MCF 10A (cell line): ENCODE data around the gene PLSCR3. TPM values are rescaled to one million over a fixed set of nuclear protein-coding genes. Genes with fewer than 3 reads are reported as not detected.
A peak's percentile ranks its signal among the peaks of the same experiment; 100 is the strongest.
"Not testable (repeated sequence)": the region's sequence is repeated elsewhere in the genome, so short reads cannot be mapped to it uniquely, and the experiment has no call there.

ENCODE experiments used
- BruUV-seq: library from RNA; stranded (reverse); fragments of 400-500 nt; replicated peaks from 2 replicates; lab custom pipeline; 2021; lab: Mats Ljungman, UMichigan
- CTCF ChIA-PET: fragments of 300-600 bp; sonication (Branson Sonifier 250); formaldehyde crosslinking; extraction: SDS; loops from one replicate; lab custom pipeline; 2021; ENCODE audit warnings: antibody characterized with exemption, inconsistent platforms; lab: Yijun Ruan, JAX
- POLR2A ChIA-PET: fragments of 300-600, 350-650 bp; sonication (Branson Sonifier 250); formaldehyde crosslinking; extraction: SDS; loops from one replicate; lab custom pipeline; 2020; ENCODE audit warnings: antibody characterized with exemption, inconsistent platforms; lab: Yijun Ruan, JAX
- DNase-seq: peaks from one replicate; pipeline ENCODE4 v3.0.0-alpha.2; 2018; ENCODE audit not compliant: unreplicated experiment
- H3K27ac Mint-ChIP-seq: one replicate; pipeline ENCODE4 v1.8.0; 2022; ENCODE audit warnings: mild to moderate bottlenecking, low read depth, mixed read lengths; ENCODE audit not compliant: unreplicated experiment
- H3K27me3 Mint-ChIP-seq: one replicate; pipeline ENCODE4 v1.8.0; 2022; ENCODE audit warnings: mixed read lengths; ENCODE audit not compliant: insufficient read depth, unreplicated experiment
- H3K36me3 Mint-ChIP-seq: one replicate; pipeline ENCODE4 v1.8.0; 2022; ENCODE audit warnings: mild to moderate bottlenecking, moderate library complexity, mixed read lengths; ENCODE audit not compliant: insufficient read depth, unreplicated experiment
- H3K4me1 Mint-ChIP-seq: one replicate; pipeline ENCODE4 v1.8.0; 2022; ENCODE audit warnings: mixed read lengths; ENCODE audit not compliant: insufficient read depth, unreplicated experiment
- H3K4me3 Mint-ChIP-seq: one replicate; pipeline ENCODE4 v1.8.0; 2022; ENCODE audit warnings: mild to moderate bottlenecking, moderate library complexity, mixed read lengths; ENCODE audit not compliant: unreplicated experiment
- H3K9me3 Mint-ChIP-seq: one replicate; pipeline ENCODE4 v1.8.0; 2022; ENCODE audit warnings: mixed read lengths; ENCODE audit not compliant: unreplicated experiment
- CTCF ChIP-seq: fragments of 200-600 bp; IDR thresholded peaks from one replicate; pipeline ENCODE4 v1.8.0; 2022; ENCODE audit warnings: antibody characterized with exemption, mild to moderate bottlenecking; ENCODE audit not compliant: unreplicated experiment
- intact Hi-C: fragments of 100-400 bp; cut with micrococcal nuclease; formaldehyde crosslinking; loops from 2 replicates; pipeline ENCODE4 v1.14.1; 2022
- total RNA-seq: library from RNA; stranded (reverse); gene quantifications from 2 replicates; pipeline ENCODE4 v1.2.3, GENCODE V29; 2022

Gene PLSCR3
- total RNA-seq, 1 experiment from 2014 or later: 59.0 TPM

DNA sequence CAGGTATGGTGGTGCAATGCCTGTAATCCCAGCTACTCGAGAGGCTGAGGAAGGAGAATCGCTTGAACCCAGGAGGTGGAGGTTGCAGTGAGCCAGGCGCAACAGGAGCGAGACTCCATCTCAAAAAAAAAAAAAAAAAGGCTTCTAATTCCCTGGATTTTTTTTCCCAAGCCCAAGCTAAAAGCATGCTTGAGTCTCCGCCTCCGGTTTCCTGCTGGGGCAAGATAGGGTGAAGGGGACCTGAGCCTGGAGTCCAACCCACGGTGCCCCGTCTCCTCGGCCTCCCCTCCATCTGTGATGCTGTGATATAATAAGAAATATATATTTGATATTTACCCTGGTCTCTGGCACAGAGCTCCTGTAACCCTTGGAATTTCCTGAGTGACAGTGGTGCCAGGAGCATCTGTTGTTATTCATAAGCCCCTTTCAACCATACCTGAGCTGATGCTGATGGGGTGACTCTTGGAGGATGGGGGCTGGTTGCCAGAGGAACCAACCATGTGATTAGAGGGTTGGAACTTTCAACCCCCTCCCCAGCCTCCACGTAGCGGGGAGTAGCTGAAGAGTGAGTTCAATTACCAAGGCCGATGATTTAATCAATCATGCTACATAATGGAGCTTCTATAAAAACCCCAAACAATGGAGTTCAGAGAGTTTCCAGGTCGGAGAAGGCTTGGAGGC lies 26.3 kb downstream of the PLSCR3 start:
- CTCF ChIA-PET: interaction anchor here (2.1 kb wide), 1 partner anchor 12 kb away, joined by 14 read pairs; no protein-coding TSS in a partner anchor
- POLR2A ChIA-PET: interaction anchor here (0.6 to 1.0 kb wide), 2 partner anchors 12 to 1234 kb away, joined by 3 to 4 read pairs; no protein-coding TSS in a partner anchor

DNA sequence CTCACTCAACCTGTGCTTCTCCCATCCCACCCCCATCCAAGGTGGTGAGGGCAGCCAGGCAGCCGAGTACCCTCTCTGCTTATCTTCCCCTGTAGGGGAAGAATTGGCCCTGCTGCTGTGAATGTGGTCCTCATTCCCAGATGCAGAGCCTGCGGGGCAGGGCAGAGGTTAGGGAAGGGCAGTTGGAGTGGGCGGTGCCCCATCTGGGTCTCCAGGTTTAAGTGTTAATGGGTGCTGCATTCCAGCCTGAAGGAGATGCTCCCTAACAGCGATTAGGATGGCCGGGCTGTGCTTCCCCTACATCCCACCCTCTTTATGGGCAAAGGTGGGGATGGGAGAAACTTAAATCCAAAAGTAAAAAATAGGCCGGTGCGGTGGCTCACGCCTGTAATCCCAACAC lies 27.2 kb downstream of the PLSCR3 start:
- Mint-ChIP-seq H3K36me3 (no peaks in the 10 kb centered on the region), H3K4me3 (no peak overlapping the region), H3K27me3 (no peaks in the 10 kb centered on the region), H3K27ac (no peak overlapping the region), H3K4me1 (peaks cover 2% of the 10 kb centered on the region), H3K9me3 (no peaks in the 10 kb centered on the region)
- no peak for DNase-seq
- no peak for TF ChIP-seq CTCF
- POLR2A ChIA-PET: no interaction called here
- BruUV-seq: no TSS peak
- CTCF ChIA-PET: no interaction called here
- intact Hi-C loops: no loop called here

More for the DNA sequence above, 26.3 kb downstream of the PLSCR3 start:
- TF ChIP-seq CTCF: no peak
- H3K27ac Mint-ChIP-seq: no peak overlapping the region
- no peaks in the 10 kb centered on the region for H3K4me1 Mint-ChIP-seq
- H3K4me3 Mint-ChIP-seq: no peak overlapping the region
- no peak for DNase-seq
- H3K9me3 Mint-ChIP-seq: no peaks in the 10 kb centered on the region
- no peaks in the 10 kb centered on the region for H3K27me3 Mint-ChIP-seq
- intact Hi-C loops: no loop called here
- BruUV-seq: no TSS peak
- no peaks in the 10 kb centered on the region for H3K36me3 Mint-ChIP-seq

DNA sequence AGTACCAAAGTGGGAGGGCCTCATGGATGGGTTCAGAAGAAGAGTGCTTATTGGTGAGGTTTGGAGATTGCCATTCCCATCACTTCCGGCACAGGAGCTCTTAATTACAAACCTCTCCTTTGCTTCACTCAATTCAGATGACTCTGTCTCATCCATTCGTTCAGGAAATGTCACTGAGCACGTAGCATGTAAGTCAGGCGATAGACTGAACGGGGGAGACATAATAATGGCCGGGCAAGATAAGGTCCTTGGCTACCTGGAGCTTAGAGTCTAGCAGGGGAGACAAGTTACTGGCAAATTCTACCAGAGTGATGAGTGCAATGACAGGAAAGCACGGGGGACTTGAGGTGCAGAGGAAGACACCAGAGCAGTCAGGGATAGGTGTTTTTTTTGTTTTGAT lies 28.4 kb downstream of the PLSCR3 start:
- H3K27me3 Mint-ChIP-seq, H3K4me3 Mint-ChIP-seq, DNase-seq, H3K9me3 Mint-ChIP-seq, intact Hi-C loops, BruUV-seq, H3K4me1 Mint-ChIP-seq, H3K36me3 Mint-ChIP-seq, H3K27ac Mint-ChIP-seq: not testable (repeated sequence)
- POLR2A ChIA-PET: interaction anchor here (0.9 to 1.4 kb wide), 2 partner anchors 16 to 118 kb away, joined by 3 read pairs; partner anchors contain the start of genes POLR2A and TNK1
- CTCF ChIA-PET: interaction anchor here (1.1 kb wide), 1 partner anchor 9 kb away, joined by 4 read pairs; no protein-coding TSS in a partner anchor

- Mint-ChIP-seq H3K36me3 (no peaks in the 10 kb centered on the region), H3K27me3 (no peaks in the 10 kb centered on the region), H3K4me3 (no peak overlapping the region), H3K4me1 (peaks cover 7% of the 10 kb centered on the region), H3K9me3 (no peaks in the 10 kb centered on the region), H3K27ac (no peak overlapping the region)
- CTCF ChIA-PET: no interaction called here
- peak; percentile 53 for DNase-seq
- no TSS peak for BruUV-seq
- no peak for TF ChIP-seq CTCF
- intact Hi-C loops: no loop called here
- POLR2A ChIA-PET: interaction anchor here (0.7 kb wide), 1 partner anchor 40 kb away, joined by 3 read pairs; no protein-coding TSS in a partner anchor
Measured at GRCh38 chr17:7363311-7363710, 31.0 kb downstream of the PLSCR3 start.
